ENCODE measurements around the gene GATC.

DNA sequence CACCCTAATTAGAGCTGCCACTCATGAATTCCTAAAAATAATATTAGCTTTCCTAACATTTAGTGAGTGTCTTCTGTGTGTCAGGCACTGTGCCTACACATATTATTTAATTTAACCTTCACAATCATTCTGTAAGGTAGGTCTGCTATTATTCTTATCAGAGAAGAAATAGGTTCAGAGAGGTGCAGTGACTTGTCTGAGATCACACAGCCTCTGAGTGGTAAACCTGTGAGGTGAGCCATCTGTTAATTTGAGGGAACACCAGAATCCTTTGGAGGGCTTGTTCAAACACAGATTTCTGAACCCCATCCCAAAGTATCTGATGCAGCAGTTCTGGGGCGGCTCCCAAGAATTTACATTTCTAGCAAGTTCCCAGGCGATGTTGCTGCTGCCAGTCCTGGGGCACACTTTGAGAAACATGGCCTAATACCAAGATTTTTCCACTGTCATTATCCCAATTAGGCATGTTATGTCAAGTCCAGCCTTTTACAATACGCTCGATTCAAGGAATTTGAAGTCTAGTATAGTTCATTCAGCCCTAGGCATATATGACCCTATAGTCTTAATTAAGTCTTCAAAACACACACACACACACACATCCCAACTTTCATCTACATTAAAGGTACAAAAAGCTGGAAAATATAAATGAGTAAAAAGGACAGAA is 28.2 kb upstream of the GATC start:
- no peak for TF ChIP-seq POLR2A (IDR thresholded peaks at IDR 0.05)
- TF ChIP-seq, protein P1, sequence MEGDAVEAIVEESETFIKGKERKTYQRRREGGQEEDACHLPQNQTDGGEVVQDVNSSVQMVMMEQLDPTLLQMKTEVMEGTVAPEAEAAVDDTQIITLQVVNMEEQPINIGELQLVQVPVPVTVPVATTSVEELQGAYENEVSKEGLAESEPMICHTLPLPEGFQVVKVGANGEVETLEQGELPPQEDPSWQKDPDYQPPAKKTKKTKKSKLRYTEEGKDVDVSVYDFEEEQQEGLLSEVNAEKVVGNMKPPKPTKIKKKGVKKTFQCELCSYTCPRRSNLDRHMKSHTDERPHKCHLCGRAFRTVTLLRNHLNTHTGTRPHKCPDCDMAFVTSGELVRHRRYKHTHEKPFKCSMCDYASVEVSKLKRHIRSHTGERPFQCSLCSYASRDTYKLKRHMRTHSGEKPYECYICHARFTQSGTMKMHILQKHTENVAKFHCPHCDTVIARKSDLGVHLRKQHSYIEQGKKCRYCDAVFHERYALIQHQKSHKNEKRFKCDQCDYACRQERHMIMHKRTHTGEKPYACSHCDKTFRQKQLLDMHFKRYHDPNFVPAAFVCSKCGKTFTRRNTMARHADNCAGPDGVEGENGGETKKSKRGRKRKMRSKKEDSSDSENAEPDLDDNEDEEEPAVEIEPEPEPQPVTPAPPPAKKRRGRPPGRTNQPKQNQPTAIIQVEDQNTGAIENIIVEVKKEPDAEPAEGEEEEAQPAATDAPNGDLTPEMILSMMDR (IDR thresholded peaks at IDR 0.05): no peak
